HEK293T (cell line): ENCODE results near the gene IL17RA.

ENCODE experiments used
- CTCF ChIA-PET: fragments of 350-600 bp; formaldehyde crosslinking; extraction: SDS; loops from one replicate; lab custom pipeline; 2021; ENCODE audit warnings: antibody characterized with exemption, inconsistent platforms; lab: Yijun Ruan, JAX
- POLR2A ChIA-PET: fragments of 350-600 bp; formaldehyde crosslinking; extraction: SDS; loops from one replicate; lab custom pipeline; 2020; ENCODE audit warnings: antibody characterized with exemption, inconsistent platforms; lab: Yijun Ruan, JAX
- DNase-seq: peaks from one replicate; pipeline ENCODE4 v3.0.0; 2012; ENCODE audit warnings: mixed read lengths; ENCODE audit errors: extremely low spot score
- ARNT ChIP-seq: fragments of 450-650 bp; IDR thresholded peaks from 2 replicates; pipeline ENCODE4 v1.6.1; 2017; ENCODE audit warnings: mild to moderate bottlenecking
- BHLHE40 ChIP-seq: fragments of 450-650 bp; IDR thresholded peaks from 2 replicates; pipeline ENCODE4 v1.6.1; 2016; ENCODE audit warnings: mild to moderate bottlenecking, moderate library complexity, borderline replicate concordance
- CTBP1 ChIP-seq: fragments of 450-650 bp; IDR thresholded peaks from 2 replicates; pipeline ENCODE4 v1.6.1; 2016; ENCODE audit warnings: borderline replicate concordance
- ELF4 ChIP-seq: fragments of 450-650 bp; IDR thresholded peaks from 2 replicates; pipeline ENCODE4 v1.6.1; 2017; ENCODE audit warnings: antibody characterized with exemption
- FOXA1 ChIP-seq: fragments of 450-650 bp; IDR thresholded peaks from 2 replicates; pipeline ENCODE4 v1.6.1; 2016; ENCODE audit warnings: mild to moderate bottlenecking
- FOXK2 ChIP-seq: fragments of 450-650 bp; IDR thresholded peaks from 2 replicates; pipeline ENCODE4 v1.6.1; 2016; ENCODE audit warnings: mild to moderate bottlenecking
- FOXM1 ChIP-seq: fragments of 450-650 bp; IDR thresholded peaks from 2 replicates; pipeline ENCODE4 v1.6.1; 2017; ENCODE audit warnings: mild to moderate bottlenecking, borderline replicate concordance
- HDGF ChIP-seq: fragments of 450-650 bp; IDR thresholded peaks from 2 replicates; pipeline ENCODE4 v1.6.1; 2017; ENCODE audit warnings: antibody characterized with exemption, borderline replicate concordance
- L3MBTL2 ChIP-seq: fragments of 450-650 bp; conservative IDR thresholded peaks from 2 replicates; pipeline ENCODE4 v1.6.1; 2016; ENCODE audit warnings: mild to moderate bottlenecking
- LEF1 ChIP-seq: fragments of 450-650 bp; IDR thresholded peaks from 2 replicates; pipeline ENCODE4 v1.6.1; 2017; ENCODE audit warnings: mild to moderate bottlenecking, borderline replicate concordance
- NFRKB ChIP-seq: fragments of 450-650 bp; IDR thresholded peaks from 2 replicates; pipeline ENCODE4 v1.6.1; 2016; ENCODE audit warnings: mild to moderate bottlenecking, moderate library complexity
- SP1 ChIP-seq: fragments of 450-650 bp; IDR thresholded peaks from 2 replicates; pipeline ENCODE4 v1.6.1; 2017
- SUZ12 ChIP-seq: fragments of 450-650 bp; IDR thresholded peaks from 2 replicates; pipeline ENCODE4 v1.6.1; 2016; ENCODE audit warnings: mild to moderate bottlenecking
- TARDBP ChIP-seq: fragments of 450-650 bp; IDR thresholded peaks from 2 replicates; pipeline ENCODE4 v1.6.1; 2016
- ZNF384 ChIP-seq: fragments of 450-650 bp; IDR thresholded peaks from 2 replicates; pipeline ENCODE4 v1.6.1; 2016
- TF ChIP-seq, protein P1 (sequence below): fragments of 450-650 bp; IDR thresholded peaks from 2 replicates; pipeline ENCODE4 v1.6.1; 2016

Gene IL17RA

GRCh38 chr22:17097062-17097461 lies 12.3 kb downstream of the IL17RA start:
- CTCF ChIA-PET, result interaction anchor here (0.7 kb wide), 1 partner anchor 14 kb away, joined by 3 read pairs; no protein-coding TSS in a partner anchor
- no peak for TF ChIP-seq CTBP1
- TF ChIP-seq FOXA1, result no peak
- TF ChIP-seq NFRKB, result no peak
- TF ChIP-seq FOXM1, result no peak
- no peak for TF ChIP-seq LEF1
- TF ChIP-seq ELF4, result no peak
- no peak for DNase-seq
- POLR2A ChIA-PET, result no interaction called here

DNA sequence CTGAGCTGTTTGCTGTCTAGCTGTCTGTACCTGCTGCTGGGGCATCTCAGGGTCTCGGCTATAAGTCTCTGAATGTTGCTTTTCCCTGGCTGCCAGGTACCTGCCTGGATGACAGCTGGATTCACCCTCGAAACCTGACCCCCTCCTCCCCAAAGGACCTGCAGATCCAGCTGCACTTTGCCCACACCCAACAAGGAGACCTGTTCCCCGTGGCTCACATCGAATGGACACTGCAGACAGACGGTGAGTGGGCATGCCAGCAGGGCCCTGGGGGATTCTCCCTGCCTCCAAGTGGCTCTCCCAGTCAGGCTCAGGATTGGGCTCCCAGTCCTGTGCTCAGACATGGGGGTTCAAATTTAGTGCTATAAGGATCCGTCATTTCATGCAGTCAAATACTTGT lies 12.9 kb downstream of the IL17RA start:
- ChIA-PET POLR2A (no interaction called here), CTCF (interaction anchor here (0.6 kb wide), 1 partner anchor 74 kb away, joined by 3 read pairs; no protein-coding TSS in a partner anchor)
- TF ChIP-seq ELF4 (no peak), LEF1 (no peak), SP1 (no peak), CTBP1 (no peak), SUZ12 (no peak)
- TF ChIP-seq, protein P1, sequence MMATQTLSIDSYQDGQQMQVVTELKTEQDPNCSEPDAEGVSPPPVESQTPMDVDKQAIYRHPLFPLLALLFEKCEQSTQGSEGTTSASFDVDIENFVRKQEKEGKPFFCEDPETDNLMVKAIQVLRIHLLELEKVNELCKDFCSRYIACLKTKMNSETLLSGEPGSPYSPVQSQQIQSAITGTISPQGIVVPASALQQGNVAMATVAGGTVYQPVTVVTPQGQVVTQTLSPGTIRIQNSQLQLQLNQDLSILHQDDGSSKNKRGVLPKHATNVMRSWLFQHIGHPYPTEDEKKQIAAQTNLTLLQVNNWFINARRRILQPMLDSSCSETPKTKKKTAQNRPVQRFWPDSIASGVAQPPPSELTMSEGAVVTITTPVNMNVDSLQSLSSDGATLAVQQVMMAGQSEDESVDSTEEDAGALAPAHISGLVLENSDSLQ, result no peak
- DNase-seq, result no peak

DNA sequence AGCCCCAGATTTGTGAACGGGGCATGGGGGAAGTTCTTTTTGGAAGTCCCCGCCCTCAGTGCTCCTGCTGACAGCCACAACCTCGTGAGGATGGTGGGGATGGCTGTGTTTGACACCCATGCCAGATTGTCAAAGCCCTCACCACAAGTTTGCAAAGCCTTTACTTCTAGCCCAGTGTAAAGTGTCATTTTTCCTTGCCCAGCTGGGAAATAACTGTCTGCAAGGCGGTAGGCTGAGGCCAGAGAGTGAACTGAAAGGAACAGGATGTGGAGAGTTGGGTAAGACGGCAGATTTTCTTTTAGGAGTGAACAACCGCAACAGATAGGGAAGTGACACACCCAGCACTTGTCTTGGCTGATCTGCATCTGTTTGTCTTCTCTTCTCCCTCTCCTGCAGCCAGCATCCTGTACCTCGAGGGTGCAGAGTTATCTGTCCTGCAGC lies 13.6 kb downstream of the IL17RA start:
- CTCF ChIA-PET, result no interaction called here
- no peak for DNase-seq
- POLR2A ChIA-PET, result no interaction called here
- TF ChIP-seq FOXM1 (no peak), FOXA1 (no peak), TARDBP (no peak), L3MBTL2 (no peak), ZNF384 (no peak), ELF4 (no peak), BHLHE40 (no peak), LEF1 (no peak), FOXK2 (no peak), CTBP1 (no peak), HDGF (no peak), NFRKB (no peak), SUZ12 (no peak), ARNT (no peak), SP1 (no peak)
- TF ChIP-seq, protein P1, result no peak

DNA sequence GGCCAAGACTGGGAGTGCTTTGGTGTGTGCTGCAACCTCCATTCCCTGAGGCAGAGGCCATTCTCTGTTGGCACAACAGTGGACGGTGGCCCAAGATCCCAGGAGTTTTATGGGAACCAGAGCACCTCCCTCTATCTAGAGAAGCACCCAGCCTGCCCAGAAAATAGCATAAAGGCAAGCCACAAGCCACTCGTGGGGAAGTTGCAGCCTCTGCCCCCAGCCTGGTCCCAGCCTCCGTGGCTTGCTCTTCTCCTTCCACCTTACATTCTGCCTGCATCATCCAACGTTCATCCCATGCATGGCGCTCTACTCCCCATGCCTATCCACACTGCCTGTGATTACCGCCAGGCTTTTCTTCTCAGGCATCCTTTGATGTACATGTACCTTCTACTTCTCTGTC lies 15.8 kb downstream of the IL17RA start:
- DNase-seq, result no peak
- TF ChIP-seq FOXA1, result no peak
- TF ChIP-seq ARNT, result no peak
- no peak for TF ChIP-seq ELF4
- no peak for TF ChIP-seq FOXM1
- TF ChIP-seq NFRKB, result no peak
- no peak for TF ChIP-seq LEF1
- no peak for TF ChIP-seq ZNF384
- no peak for TF ChIP-seq TARDBP
- no peak for TF ChIP-seq L3MBTL2
- TF ChIP-seq, protein P1, result no peak
- no peak for TF ChIP-seq SUZ12
- TF ChIP-seq FOXK2, result no peak
- no peak for TF ChIP-seq CTBP1
- TF ChIP-seq HDGF, result no peak
- POLR2A ChIA-PET, result no interaction called here
- CTCF ChIA-PET, result no interaction called here

DNA sequence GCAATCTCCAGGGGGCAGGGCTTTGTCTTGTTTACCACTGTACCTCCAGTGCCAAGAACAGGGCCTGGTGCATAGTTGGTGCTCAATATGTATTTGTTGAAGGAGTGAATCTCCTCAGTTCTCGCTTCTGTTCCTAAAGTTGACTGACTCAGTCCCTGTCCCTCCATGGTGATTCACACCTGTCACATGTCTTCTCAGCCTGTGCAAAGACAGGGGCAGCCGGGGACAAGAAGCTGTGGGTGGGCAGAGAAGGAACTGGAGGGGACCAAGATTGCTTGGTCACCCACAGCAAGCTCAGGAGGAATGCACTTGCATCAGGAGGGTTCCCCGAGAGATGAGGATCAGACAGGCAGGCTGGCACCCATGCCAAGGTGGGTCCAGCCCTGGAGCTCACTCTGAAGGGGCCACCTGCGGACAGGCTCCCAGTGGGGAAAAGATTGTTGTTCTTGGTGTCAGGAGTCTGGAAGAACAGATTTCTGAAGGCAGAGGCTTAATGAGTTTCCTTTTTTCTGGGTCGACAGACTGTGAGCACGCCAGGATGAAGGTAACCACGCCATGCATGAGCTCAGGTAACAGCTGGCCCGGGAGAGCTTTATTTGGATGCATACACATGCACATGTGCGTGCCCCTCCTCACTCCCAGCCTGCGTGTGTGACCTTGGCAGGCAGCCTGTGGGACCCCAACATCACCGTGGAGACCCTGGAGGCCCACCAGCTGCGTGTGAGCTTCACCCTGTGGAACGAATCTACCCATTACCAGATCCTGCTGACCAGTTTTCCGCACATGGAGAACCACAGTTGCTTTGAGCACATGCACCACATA lies 16.9 kb downstream of the IL17RA start:
- no peak for DNase-seq
- POLR2A ChIA-PET, result no interaction called here
- TF ChIP-seq FOXA1 (no peak), ZNF384 (no peak), SP1 (no peak), HDGF (no peak), CTBP1 (no peak), FOXM1 (no peak), ARNT (no peak), FOXK2 (no peak), ELF4 (no peak), L3MBTL2 (no peak), LEF1 (no peak), TARDBP (no peak), NFRKB (no peak), SUZ12 (no peak), BHLHE40 (no peak)
- TF ChIP-seq, protein P1, result no peak
- CTCF ChIA-PET, result no interaction called here
